Activated naive CD8-positive, alpha-beta T cell treated with anti-CD3 and anti-CD28 coated beads, Interleukin-2, amount 50 U/mL, for 16 hours (primary cell): Measurements from ENCODE around the gene SLC6A2.
"Not testable (repeated sequence)": the region's sequence is repeated elsewhere in the genome, so short reads cannot be mapped to it uniquely, and the experiment has no call there.

ENCODE experiments used
- DNase-seq: peaks from one replicate; pipeline ENCODE4 v3.0.0-alpha.2; 2020; ENCODE audit warnings: low read depth, low spot score

SLC6A2 gene

GRCh38 chr16:55655897-55656681 is at the start of gene SLC6A2:
TSS of gene SLC6A2 (plus strand) at chr16:55655988. CDS start at chr16:55656695, 707 bp downstream.
- no peak for DNase-seq

- DNase-seq: no peak
Observed at GRCh38 chr16:55613613-55614335, 42.0 kb upstream of the SLC6A2 start.

GRCh38 chr16:55615071-55615470 is 40.7 kb upstream of the SLC6A2 start:
- no peak for DNase-seq

GRCh38 chr16:55615670-55616069 is 40.1 kb upstream of the SLC6A2 start:
- not testable (repeated sequence) for DNase-seq

- DNase-seq: no peak
Observed at GRCh38 chr16:55621771-55622170, 34.0 kb upstream of the SLC6A2 start.

- DNase-seq: no peak
Observed at GRCh38 chr16:55622272-55622671, 33.5 kb upstream of the SLC6A2 start.

GRCh38 chr16:55622930-55623561 is 32.7 kb upstream of the SLC6A2 start:
- DNase-seq: no peak

- DNase-seq: no peak
Observed at GRCh38 chr16:55623640-55624039, 32.1 kb upstream of the SLC6A2 start.

GRCh38 chr16:55624696-55625095 is 31.1 kb upstream of the SLC6A2 start:
- no peak for DNase-seq

GRCh38 chr16:55625843-55626242 is 29.9 kb upstream of the SLC6A2 start:
- no peak for DNase-seq

- DNase-seq: no peak
Observed at GRCh38 chr16:55628306-55628968, 27.4 kb upstream of the SLC6A2 start.

- no peak for DNase-seq
Observed at GRCh38 chr16:55630774-55631173, 25.0 kb upstream of the SLC6A2 start.

- DNase-seq: no peak
Observed at GRCh38 chr16:55632259-55632658, 23.5 kb upstream of the SLC6A2 start.

- DNase-seq: no peak
Observed at GRCh38 chr16:55634193-55634592, 21.6 kb upstream of the SLC6A2 start.

GRCh38 chr16:55638256-55638655 is 17.5 kb upstream of the SLC6A2 start:
- no peak for DNase-seq

- DNase-seq: no peak
Observed at GRCh38 chr16:55640701-55641327, 15.0 kb upstream of the SLC6A2 start.

- no peak for DNase-seq
Observed at GRCh38 chr16:55641430-55642056, 14.2 kb upstream of the SLC6A2 start.

GRCh38 chr16:55642611-55643010 is 13.2 kb upstream of the SLC6A2 start:
- no peak for DNase-seq

GRCh38 chr16:55643161-55643970 is 12.4 kb upstream of the SLC6A2 start:
- no peak for DNase-seq

GRCh38 chr16:55645986-55646385 is 9.8 kb upstream of the SLC6A2 start:
- DNase-seq: no peak
